Hematopoietic multipotent progenitor cell treated with erythropoietin and hydrocortisone succinate and interleukin-3 and kit ligand, for 8 days (in vitro differentiated cells): Measurements from ENCODE around the gene ZFYVE16.
"Not testable (repeated sequence)": the region's sequence is repeated elsewhere in the genome, so short reads cannot be mapped to it uniquely, and the experiment has no call there.

Experiments used
- DNase-seq: peaks from one replicate; pipeline ENCODE4 v3.0.0-alpha.2; 2015

The ZFYVE16 gene

GRCh38 chr5:80407735-80408483 is at the start of gene ZFYVE16:
TSS of gene ZFYVE16 (plus strand) at chr5:80408064. CDS start at chr5:80434148, 26,084 bp downstream.
- peak; percentile 97 for DNase-seq

GRCh38 chr5:80360914-80361444 is 46.9 kb upstream of the ZFYVE16 start:
- no peak for DNase-seq

GRCh38 chr5:80364892-80365291 is 43.0 kb upstream of the ZFYVE16 start:
- DNase-seq, result no peak

- DNase-seq, result no peak
Observed at GRCh38 chr5:80368661-80369480, 39.0 kb upstream of the ZFYVE16 start.

- no peak for DNase-seq
Observed at GRCh38 chr5:80369521-80369920, 38.3 kb upstream of the ZFYVE16 start.

- no peak for DNase-seq
Observed at GRCh38 chr5:80370390-80370789, 37.5 kb upstream of the ZFYVE16 start.

- no peak for DNase-seq
Observed at GRCh38 chr5:80372780-80373179, 35.1 kb upstream of the ZFYVE16 start.

- no peak for DNase-seq
Observed at GRCh38 chr5:80374188-80374587, 33.7 kb upstream of the ZFYVE16 start.

GRCh38 chr5:80376557-80376956 is 31.3 kb upstream of the ZFYVE16 start:
- no peak for DNase-seq

- no peak for DNase-seq
Observed at GRCh38 chr5:80382488-80382887, 25.4 kb upstream of the ZFYVE16 start.

GRCh38 chr5:80387063-80387768 is 20.6 kb upstream of the ZFYVE16 start:
- no peak for DNase-seq

GRCh38 chr5:80389580-80389979 is 18.3 kb upstream of the ZFYVE16 start:
- no peak for DNase-seq

GRCh38 chr5:80390413-80390812 is 17.5 kb upstream of the ZFYVE16 start:
- DNase-seq, result not testable (repeated sequence)

GRCh38 chr5:80391267-80391666 is 16.6 kb upstream of the ZFYVE16 start:
- not testable (repeated sequence) for DNase-seq

GRCh38 chr5:80399526-80400239 is 8.2 kb upstream of the ZFYVE16 start:
- peak; percentile 12 for DNase-seq

- DNase-seq, result not testable (repeated sequence)
Observed at GRCh38 chr5:80400368-80400767, 7.5 kb upstream of the ZFYVE16 start.

- DNase-seq, result no peak
Observed at GRCh38 chr5:80403782-80404181, 4.1 kb upstream of the ZFYVE16 start.

- DNase-seq, result peak; percentile 48
Observed at GRCh38 chr5:80406980-80407734, 707 bp upstream of the ZFYVE16 start.

GRCh38 chr5:80408484-80409366 is 861 bp downstream of the ZFYVE16 start:
- peak; percentile 36 for DNase-seq

- no peak for DNase-seq
Observed at GRCh38 chr5:80409367-80409966, 1.6 kb downstream of the ZFYVE16 start.
